A673 (cell line): ENCODE results near the gene GSAP.

Source experiments
- CTCF ChIP-seq: fragments of 300-800, 200-600 bp; sonication (generic); conservative IDR thresholded peaks from 2 replicates; pipeline ENCODE4 v1.5.1; 2017; ENCODE audit warnings: low read depth, mild to moderate bottlenecking, antibody characterized with exemption, low read length, moderate library complexity, mixed read lengths
- EZH2 ChIP-seq: fragments of 200-600 bp; sonication (generic); IDR thresholded peaks from 2 replicates; pipeline ENCODE4 v1.6.1; 2017; ENCODE audit warnings: borderline replicate concordance, low read depth, mild to moderate bottlenecking, mixed read lengths, antibody characterized with exemption, low read length; ENCODE audit not compliant: poor library complexity, severe bottlenecking

DNA sequence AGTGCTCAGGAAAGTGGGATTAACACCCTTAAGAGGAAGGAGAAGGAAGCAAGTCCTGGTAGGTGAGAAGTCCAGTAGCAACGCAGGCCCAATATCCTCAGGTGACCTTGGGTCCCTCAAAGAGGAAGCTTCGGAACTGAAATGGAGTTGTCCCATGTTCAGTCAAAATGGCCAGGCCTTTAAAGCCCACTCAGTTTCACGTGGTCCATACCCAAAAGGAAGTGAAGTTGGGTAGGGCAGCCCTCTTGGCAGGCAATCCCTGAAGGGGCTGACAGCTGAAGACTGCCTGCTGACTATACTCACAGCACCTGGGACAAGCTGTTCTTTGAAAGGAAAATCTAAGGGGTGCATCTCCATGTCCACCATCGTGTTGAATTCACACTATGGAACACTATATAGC lies 3.0 kb downstream of the GSAP start:
- TF ChIP-seq CTCF, result no peak
- no peak for TF ChIP-seq EZH2
